Measurements from ENCODE around the gene PLA2G2C. TPM values are rescaled to one million over a fixed set of nuclear protein-coding genes. Genes with fewer than 3 reads are reported as not detected.

The PLA2G2C gene
- total RNA-seq, 2 experiments from 2014 or later = 0.94 to 0.95 TPM

GRCh38 chr1:20180844-20181207 is 5.5 kb downstream of the PLA2G2C start:
- Mint-ChIP-seq H3K4me1 (ENCODE audit: low read depth) (peaks cover 12% of the 10 kb centered on the region), H3K27ac (no peak overlapping the region), H3K4me3 (no peak overlapping the region), H3K36me3 (ENCODE audit: low read depth) (peaks cover 2% of the 10 kb centered on the region), H3K9me3 (peaks cover 12% of the 10 kb centered on the region), H3K27me3 (ENCODE audit: low read depth) (no peaks in the 10 kb centered on the region)
- DNase-seq = no peak
- intact Hi-C loops (cut with micrococcal nuclease) = loop anchor here (10.0 kb wide), 2 partner anchors 716 to 1114 kb away; partner anchors contain the start of gene ECE1
- CTCF ChIA-PET = interaction anchor here (1.5 to 3.0 kb wide), 2 partner anchors 15 kb away, joined by 11 to 25 read pairs; no protein-coding TSS in a partner anchor

GRCh38 chr1:20180129-20180843 is 6.0 kb downstream of the PLA2G2C start:
- CTCF ChIA-PET = interaction anchor here (1.2 to 3.0 kb wide), 2 partner anchors 16 to 200 kb away, joined by 3 to 25 read pairs; no protein-coding TSS in a partner anchor
- intact Hi-C loops (cut with micrococcal nuclease) = loop anchor here (10.0 kb wide), 2 partner anchors 715 to 1115 kb away; partner anchors contain the start of gene ECE1
- H3K4me3 Mint-ChIP-seq = no peak overlapping the region

GRCh38 chr1:20179371-20180128 is 6.8 kb downstream of the PLA2G2C start:
- no peaks in the 10 kb centered on the region for H3K27me3 Mint-ChIP-seq (ENCODE audit: low read depth)
- no peak overlapping the region for H3K4me3 Mint-ChIP-seq
- peaks cover 12% of the 10 kb centered on the region for H3K9me3 Mint-ChIP-seq
- peaks cover 2% of the 10 kb centered on the region for H3K36me3 Mint-ChIP-seq (ENCODE audit: low read depth)
- H3K27ac Mint-ChIP-seq = no peak overlapping the region
- CTCF ChIA-PET = interaction anchor here (0.5 to 3.0 kb wide), 5 partner anchors 9 to 201 kb away, joined by 3 to 25 read pairs (median 3); no protein-coding TSS in a partner anchor
- no peak for DNase-seq
- H3K4me1 Mint-ChIP-seq (ENCODE audit: low read depth) = peaks cover 13% of the 10 kb centered on the region
- intact Hi-C loops (cut with micrococcal nuclease) = loop anchor here (10.0 kb wide), 2 partner anchors 715 to 1115 kb away; partner anchors contain the start of gene ECE1

More at GRCh38 chr1:20180129-20180843, 6.0 kb downstream of the PLA2G2C start:
- H3K36me3 Mint-ChIP-seq (ENCODE audit: low read depth) = peaks cover 2% of the 10 kb centered on the region
- H3K27me3 Mint-ChIP-seq (ENCODE audit: low read depth) = no peaks in the 10 kb centered on the region
- H3K4me1 Mint-ChIP-seq (ENCODE audit: low read depth) = peaks cover 13% of the 10 kb centered on the region
- no peak for DNase-seq
- H3K27ac Mint-ChIP-seq = no peak overlapping the region
- peaks cover 12% of the 10 kb centered on the region for H3K9me3 Mint-ChIP-seq

DNA sequence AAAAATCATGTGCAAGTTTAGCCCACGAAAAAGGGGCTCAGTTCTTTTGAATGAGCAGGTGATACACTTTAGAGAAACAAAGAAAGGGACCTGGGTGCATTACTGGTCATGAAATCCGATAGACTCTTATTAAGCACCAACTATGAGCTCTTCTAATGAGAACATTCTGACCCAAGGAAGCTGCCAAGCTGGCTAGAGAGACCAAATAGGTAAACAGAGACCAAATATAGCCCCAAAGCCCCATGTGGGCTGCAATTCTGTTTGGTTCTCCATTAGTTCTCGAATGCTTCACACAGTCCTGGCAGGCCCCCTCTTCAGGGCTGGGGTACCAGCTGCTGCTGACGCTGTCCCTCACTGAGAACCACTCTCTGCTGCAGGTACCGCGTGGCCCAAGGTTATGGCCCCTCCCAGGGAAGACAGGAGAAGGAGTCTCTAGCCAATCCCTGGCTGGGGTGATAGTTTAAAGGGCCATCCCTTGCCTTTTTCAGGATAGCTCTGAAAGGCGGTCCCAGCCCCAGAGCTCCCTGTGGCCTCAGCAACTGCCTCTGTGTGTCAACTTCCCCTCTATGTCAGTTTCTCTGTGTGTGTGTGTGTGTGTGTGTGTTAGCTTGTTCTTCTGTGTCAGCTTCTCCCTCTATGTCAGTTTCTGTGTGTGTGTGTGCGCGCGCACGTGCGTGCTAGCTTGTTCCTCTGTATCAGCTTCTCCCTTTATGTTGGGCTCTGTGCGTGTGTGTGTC is 7.5 kb downstream of the PLA2G2C start:
- Mint-ChIP-seq H3K9me3 (peaks cover 12% of the 10 kb centered on the region), H3K4me3 (no peak overlapping the region), H3K27ac (no peak overlapping the region), H3K27me3 (ENCODE audit: low read depth) (no peaks in the 10 kb centered on the region), H3K36me3 (ENCODE audit: low read depth) (no peaks in the 10 kb centered on the region), H3K4me1 (ENCODE audit: low read depth) (peaks cover 10% of the 10 kb centered on the region)
- no peak for DNase-seq
- CTCF ChIA-PET = interaction anchor here (0.6 to 3.0 kb wide), 5 partner anchors 17 to 309 kb away, joined by 3 to 25 read pairs (median 4); no protein-coding TSS in a partner anchor
- intact Hi-C loops (cut with micrococcal nuclease) = no loop called here

GRCh38 chr1:20174937-20175666 is 11.2 kb downstream of the PLA2G2C start:
- Mint-ChIP-seq H3K27me3 (ENCODE audit: low read depth) (no peaks in the 10 kb centered on the region), H3K36me3 (ENCODE audit: low read depth) (no peaks in the 10 kb centered on the region), H3K27ac (peak overlapping the region; percentile 34), H3K9me3 (peaks cover 10% of the 10 kb centered on the region), H3K4me1 (ENCODE audit: low read depth) (peaks cover 21% of the 10 kb centered on the region), H3K4me3 (no peak overlapping the region)
- intact Hi-C loops (cut with micrococcal nuclease) = no loop called here
- CTCF ChIA-PET = interaction anchor here (0.6 to 3.2 kb wide), 2 partner anchors 19 to 22 kb away, joined by 5 to 20 read pairs; no protein-coding TSS in a partner anchor
- no peak for DNase-seq

GRCh38 chr1:20172033-20172590 is 14.2 kb downstream of the PLA2G2C start:
- peaks cover 21% of the 10 kb centered on the region for H3K4me1 Mint-ChIP-seq (ENCODE audit: low read depth)
- DNase-seq = no peak

GRCh38 chr1:20169932-20170331 is 16.4 kb downstream of the PLA2G2C start:
- DNase-seq = no peak
- H3K27ac Mint-ChIP-seq = no peak overlapping the region
- CTCF ChIA-PET = interaction anchor here (0.6 to 3.9 kb wide), 2 partner anchors 25 to 40 kb away, joined by 3 to 23 read pairs; no protein-coding TSS in a partner anchor
- H3K4me1 Mint-ChIP-seq (ENCODE audit: low read depth) = peaks cover 14% of the 10 kb centered on the region
- H3K27me3 Mint-ChIP-seq (ENCODE audit: low read depth) = no peaks in the 10 kb centered on the region
- H3K4me3 Mint-ChIP-seq = no peak overlapping the region
- H3K9me3 Mint-ChIP-seq = peaks cover 4% of the 10 kb centered on the region
- no peaks in the 10 kb centered on the region for H3K36me3 Mint-ChIP-seq (ENCODE audit: low read depth)
- intact Hi-C loops (cut with micrococcal nuclease) = no loop called here

More at GRCh38 chr1:20172033-20172590, 14.2 kb downstream of the PLA2G2C start:
- Mint-ChIP-seq H3K27me3 (ENCODE audit: low read depth) (no peaks in the 10 kb centered on the region), H3K9me3 (no peaks in the 10 kb centered on the region), H3K27ac (no peak overlapping the region), H3K36me3 (ENCODE audit: low read depth) (no peaks in the 10 kb centered on the region), H3K4me3 (no peak overlapping the region)
- CTCF ChIA-PET = interaction anchor here (1.2 to 3.9 kb wide), 3 partner anchors 22 to 44 kb away, joined by 3 to 23 read pairs (median 20); no protein-coding TSS in a partner anchor
- intact Hi-C loops (cut with micrococcal nuclease) = no loop called here

DNA sequence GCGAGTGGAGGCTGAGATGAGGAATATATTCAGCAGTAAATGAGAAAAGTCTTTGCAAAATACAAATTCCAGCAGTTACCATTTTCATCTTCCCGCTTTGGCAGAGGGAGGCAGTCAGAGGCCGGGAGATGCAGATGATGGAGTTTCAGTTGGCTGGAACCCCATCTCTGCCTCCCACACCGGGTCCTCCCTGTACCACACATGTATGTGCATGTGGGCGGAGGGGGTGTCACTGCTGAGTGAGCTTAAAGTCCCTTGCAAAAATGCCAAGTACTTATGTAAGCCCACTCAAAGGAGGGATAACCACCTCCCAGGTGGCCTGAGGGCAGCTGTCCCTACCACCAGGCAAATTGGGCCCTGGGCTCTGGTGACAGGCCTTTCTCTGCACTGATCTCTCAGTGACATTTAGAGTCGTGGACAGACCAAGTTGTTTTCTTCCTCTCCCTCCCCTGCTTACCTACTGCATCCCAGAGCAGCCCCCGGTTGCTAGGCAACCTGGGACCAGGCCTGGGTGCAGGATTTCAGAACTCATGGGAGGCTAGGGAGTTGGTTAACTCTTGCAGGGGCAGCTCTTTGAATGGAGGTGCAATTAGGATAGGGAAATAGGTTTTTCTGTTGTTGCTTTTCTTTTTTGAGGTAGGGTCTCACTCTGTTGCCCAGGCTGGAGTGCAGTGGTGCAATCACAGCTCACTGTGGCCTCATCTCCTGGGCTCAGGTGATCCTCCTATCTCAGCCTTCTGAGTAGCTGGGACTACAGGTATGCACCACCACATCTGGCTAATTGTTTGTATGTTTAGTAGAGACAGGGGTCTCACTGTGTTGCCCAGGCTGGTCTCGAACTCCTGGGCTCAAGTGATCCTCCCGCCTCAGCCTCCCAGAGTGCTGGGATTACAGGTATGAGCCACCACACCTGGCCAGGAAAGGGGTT is 17.5 kb downstream of the PLA2G2C start:
- no peaks in the 10 kb centered on the region for H3K27me3 Mint-ChIP-seq (ENCODE audit: low read depth)
- H3K9me3 Mint-ChIP-seq = peaks cover 6% of the 10 kb centered on the region
- peaks cover 10% of the 10 kb centered on the region for H3K4me1 Mint-ChIP-seq (ENCODE audit: low read depth)
- no peaks in the 10 kb centered on the region for H3K36me3 Mint-ChIP-seq (ENCODE audit: low read depth)
- H3K4me3 Mint-ChIP-seq = no peak overlapping the region
- intact Hi-C loops (cut with micrococcal nuclease) = no loop called here
- no peak overlapping the region for H3K27ac Mint-ChIP-seq
- CTCF ChIA-PET = interaction anchor here (3.9 kb wide), 1 partner anchor 26 kb away, joined by 23 read pairs; no protein-coding TSS in a partner anchor
- no peak for DNase-seq

- Mint-ChIP-seq H3K27ac (no peak overlapping the region), H3K9me3 (peaks cover 10% of the 10 kb centered on the region), H3K36me3 (ENCODE audit: low read depth) (peaks cover 2% of the 10 kb centered on the region), H3K4me3 (no peak overlapping the region), H3K27me3 (ENCODE audit: low read depth) (no peaks in the 10 kb centered on the region), H3K4me1 (ENCODE audit: low read depth) (peaks cover 8% of the 10 kb centered on the region)
- CTCF ChIA-PET = interaction anchor here (1.1 to 11.7 kb wide), 3 partner anchors 10 to 29 kb away, joined by 3 to 75 read pairs (median 3); no protein-coding TSS in a partner anchor
- no peak for DNase-seq
- intact Hi-C loops (cut with micrococcal nuclease) = no loop called here
Observed at GRCh38 chr1:20167126-20167525, 19.2 kb downstream of the PLA2G2C start.

- Mint-ChIP-seq H3K4me3 (no peak overlapping the region), H3K27me3 (ENCODE audit: low read depth) (no peaks in the 10 kb centered on the region), H3K27ac (no peak overlapping the region), H3K4me1 (ENCODE audit: low read depth) (peaks cover under 1% of the 10 kb centered on the region), H3K9me3 (peaks cover 18% of the 10 kb centered on the region), H3K36me3 (ENCODE audit: low read depth) (peaks cover 2% of the 10 kb centered on the region)
- intact Hi-C loops (cut with micrococcal nuclease) = no loop called here
- DNase-seq = no peak
- CTCF ChIA-PET = interaction anchor here (0.7 to 11.7 kb wide), 5 partner anchors 13 to 59 kb away, joined by 3 to 75 read pairs (median 3); no protein-coding TSS in a partner anchor
Observed at GRCh38 chr1:20166051-20166450, 20.3 kb downstream of the PLA2G2C start.
